Upper lobe of left lung (tissue), 4 donors: ENCODE measurements around the gene GPR149.

Experiments
- CTCF ChIP-seq, 6 experiments: fragments of 450-650 bp in 4 of 6; fragments of 200-600 bp in 2 of 6; sonication (generic) in 2 of 6; IDR thresholded peaks; one replicate each; pipeline ENCODE4 v1.5.1; 2016 to 2019; ENCODE audit warnings: antibody characterized with exemption in 6 of 6
- POLR2A ChIP-seq, 4 donors: fragments of 450-650 bp; IDR thresholded peaks; one replicate each; pipeline ENCODE4 v1.5.1; 2016 to 2017; ENCODE audit warnings: antibody characterized with exemption in 4 of 4, mild to moderate bottlenecking in 2 of 4

- no peak for TF ChIP-seq POLR2A (IDR thresholded peaks at IDR 0.05)
- no peak for TF ChIP-seq CTCF (IDR thresholded peaks at IDR 0.05)
Observed at GRCh38 chr3:154428286-154429206, 1.4 kb downstream of the GPR149 start.
